ENCODE data around the gene MKRN3.

DNA sequence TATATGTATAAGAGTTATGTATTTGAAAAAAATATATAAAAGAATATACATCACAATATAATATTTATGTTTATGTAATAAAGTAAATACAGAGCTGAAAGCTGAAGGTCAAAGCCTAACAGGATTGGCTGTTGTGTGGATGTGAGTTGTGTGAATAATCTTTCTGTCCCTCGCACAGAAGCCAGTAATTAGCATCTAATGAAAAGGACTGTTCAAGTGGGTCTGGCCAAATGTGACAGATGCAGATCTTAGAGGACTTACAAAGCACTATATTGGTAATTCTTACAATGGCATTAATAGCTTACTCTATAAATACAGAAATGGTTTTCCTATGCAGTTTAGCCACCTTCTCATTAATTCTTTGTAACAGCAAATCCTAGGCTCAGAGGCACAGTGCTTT lies 2.4 kb downstream of the MKRN3 start:
- TF ChIP-seq, protein P1, sequence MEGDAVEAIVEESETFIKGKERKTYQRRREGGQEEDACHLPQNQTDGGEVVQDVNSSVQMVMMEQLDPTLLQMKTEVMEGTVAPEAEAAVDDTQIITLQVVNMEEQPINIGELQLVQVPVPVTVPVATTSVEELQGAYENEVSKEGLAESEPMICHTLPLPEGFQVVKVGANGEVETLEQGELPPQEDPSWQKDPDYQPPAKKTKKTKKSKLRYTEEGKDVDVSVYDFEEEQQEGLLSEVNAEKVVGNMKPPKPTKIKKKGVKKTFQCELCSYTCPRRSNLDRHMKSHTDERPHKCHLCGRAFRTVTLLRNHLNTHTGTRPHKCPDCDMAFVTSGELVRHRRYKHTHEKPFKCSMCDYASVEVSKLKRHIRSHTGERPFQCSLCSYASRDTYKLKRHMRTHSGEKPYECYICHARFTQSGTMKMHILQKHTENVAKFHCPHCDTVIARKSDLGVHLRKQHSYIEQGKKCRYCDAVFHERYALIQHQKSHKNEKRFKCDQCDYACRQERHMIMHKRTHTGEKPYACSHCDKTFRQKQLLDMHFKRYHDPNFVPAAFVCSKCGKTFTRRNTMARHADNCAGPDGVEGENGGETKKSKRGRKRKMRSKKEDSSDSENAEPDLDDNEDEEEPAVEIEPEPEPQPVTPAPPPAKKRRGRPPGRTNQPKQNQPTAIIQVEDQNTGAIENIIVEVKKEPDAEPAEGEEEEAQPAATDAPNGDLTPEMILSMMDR (IDR thresholded peaks at IDR 0.05), result no peak
- TF ChIP-seq POLR2AphosphoS5 (IDR thresholded peaks at IDR 0.05), result no peak
